ENCODE measurements around the gene FPR1.

FPR1 gene

GRCh38 chr19:51737389-51737788 lies 14.3 kb downstream of the FPR1 start:
- no peak for DNase-seq (ENCODE audit: low read depth, low spot score)

GRCh38 chr19:51735759-51736449 lies 15.8 kb downstream of the FPR1 start:
- no peak for DNase-seq (ENCODE audit: low read depth, low spot score)

- DNase-seq (ENCODE audit: low read depth, low spot score): no peak
Measured at GRCh38 chr19:51733742-51734522, 17.7 kb downstream of the FPR1 start.

GRCh38 chr19:51729781-51730180 lies 21.9 kb downstream of the FPR1 start:
- no peak for DNase-seq (ENCODE audit: low read depth, low spot score)

- DNase-seq (ENCODE audit: low read depth, low spot score): no peak
Measured at GRCh38 chr19:51727349-51727880, 24.3 kb downstream of the FPR1 start.

GRCh38 chr19:51726049-51726448 lies 25.6 kb downstream of the FPR1 start:
- no peak for DNase-seq (ENCODE audit: low read depth, low spot score)

- DNase-seq (ENCODE audit: low read depth, low spot score): no peak
Measured at GRCh38 chr19:51724543-51724942, 27.1 kb downstream of the FPR1 start.

GRCh38 chr19:51722492-51722891 lies 29.2 kb downstream of the FPR1 start:
- DNase-seq (ENCODE audit: low read depth, low spot score): no peak

GRCh38 chr19:51721905-51722304 lies 29.8 kb downstream of the FPR1 start:
- DNase-seq (ENCODE audit: low read depth, low spot score): no peak

- no peak for DNase-seq (ENCODE audit: low read depth, low spot score)
Measured at GRCh38 chr19:51719251-51719988, 32.3 kb downstream of the FPR1 start.

- no peak for DNase-seq (ENCODE audit: low read depth, low spot score)
Measured at GRCh38 chr19:51716925-51717324, 34.8 kb downstream of the FPR1 start.

GRCh38 chr19:51715850-51716249 lies 35.8 kb downstream of the FPR1 start:
- DNase-seq (ENCODE audit: low read depth, low spot score): no peak

GRCh38 chr19:51714848-51715247 lies 36.8 kb downstream of the FPR1 start:
- DNase-seq (ENCODE audit: low read depth, low spot score): no peak

GRCh38 chr19:51713319-51714285 lies 38.1 kb downstream of the FPR1 start:
- no peak for DNase-seq (ENCODE audit: low read depth, low spot score)

- DNase-seq (ENCODE audit: low read depth, low spot score): no peak
Measured at GRCh38 chr19:51712461-51713081, 39.1 kb downstream of the FPR1 start.

GRCh38 chr19:51711702-51712101 lies 40.0 kb downstream of the FPR1 start:
- no peak for DNase-seq (ENCODE audit: low read depth, low spot score)

- DNase-seq (ENCODE audit: low read depth, low spot score): no peak
Measured at GRCh38 chr19:51710163-51710562, 41.5 kb downstream of the FPR1 start.

- DNase-seq (ENCODE audit: low read depth, low spot score): no peak
Measured at GRCh38 chr19:51709575-51709974, 42.1 kb downstream of the FPR1 start.

GRCh38 chr19:51708811-51709210 lies 42.9 kb downstream of the FPR1 start:
- DNase-seq (ENCODE audit: low read depth, low spot score): no peak

GRCh38 chr19:51706885-51707284 lies 44.8 kb downstream of the FPR1 start:
- no peak for DNase-seq (ENCODE audit: low read depth, low spot score)

GRCh38 chr19:51706296-51706695 lies 45.4 kb downstream of the FPR1 start:
- no peak for DNase-seq (ENCODE audit: low read depth, low spot score)

Data from iPS DF 19.7 (cell line).